Inflammatory macrophage treated with lipopolysaccharide for 4 hours (primary cell): ENCODE measurements around the gene SLC16A3.
A peak's percentile ranks its signal among the peaks of the same experiment; 100 is the strongest.

Source experiments
- DNase-seq: peaks from one replicate; pipeline ENCODE4 v3.0.0-alpha.2; 2020

SLC16A3 gene

GRCh38 chr17:82237083-82237745 lies 8.4 kb downstream of the SLC16A3 start:
- DNase-seq, result no peak

- no peak for DNase-seq
Observed at GRCh38 chr17:82237746-82238471, 9.1 kb downstream of the SLC16A3 start.

GRCh38 chr17:82238472-82239201 lies 9.8 kb downstream of the SLC16A3 start:
- peak; percentile 82 for DNase-seq

GRCh38 chr17:82239401-82239925 lies 10.6 kb downstream of the SLC16A3 start:
- DNase-seq, result no peak

GRCh38 chr17:82239926-82240505 lies 11.2 kb downstream of the SLC16A3 start:
- no peak for DNase-seq

DNA sequence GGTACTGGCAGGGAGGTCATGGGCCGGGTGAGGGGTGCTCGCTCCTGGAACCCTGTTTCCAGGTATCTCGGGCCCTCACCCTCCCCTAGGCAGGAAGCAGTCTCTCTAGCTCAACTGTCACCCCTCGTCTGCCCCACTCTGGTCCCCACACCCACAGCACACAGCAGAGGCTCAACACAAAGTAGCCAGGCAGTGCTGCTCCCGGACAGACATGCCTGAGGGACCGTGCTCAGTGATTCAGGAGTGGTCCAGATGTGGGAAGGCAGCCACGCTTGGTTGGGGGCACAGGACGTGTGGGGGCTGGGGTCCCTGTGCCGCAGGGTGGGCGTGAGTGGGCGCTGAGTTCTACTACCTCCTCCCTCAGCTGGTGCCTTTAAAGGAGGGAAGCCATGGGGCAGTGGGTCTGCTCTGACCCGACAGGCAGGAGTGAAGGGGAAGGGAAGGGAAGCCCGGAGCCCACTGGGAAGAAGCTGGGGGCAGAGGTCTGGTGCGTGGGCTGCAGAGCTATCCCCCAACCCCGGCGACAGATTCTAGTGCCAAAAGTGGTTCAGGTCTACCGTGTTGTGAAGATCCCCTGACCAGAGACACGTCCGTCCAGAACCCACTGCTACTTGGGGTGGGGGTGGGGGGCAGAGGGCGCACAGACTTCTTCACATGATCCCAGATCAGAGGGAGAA lies 11.8 kb downstream of the SLC16A3 start:
- no peak for DNase-seq

DNA sequence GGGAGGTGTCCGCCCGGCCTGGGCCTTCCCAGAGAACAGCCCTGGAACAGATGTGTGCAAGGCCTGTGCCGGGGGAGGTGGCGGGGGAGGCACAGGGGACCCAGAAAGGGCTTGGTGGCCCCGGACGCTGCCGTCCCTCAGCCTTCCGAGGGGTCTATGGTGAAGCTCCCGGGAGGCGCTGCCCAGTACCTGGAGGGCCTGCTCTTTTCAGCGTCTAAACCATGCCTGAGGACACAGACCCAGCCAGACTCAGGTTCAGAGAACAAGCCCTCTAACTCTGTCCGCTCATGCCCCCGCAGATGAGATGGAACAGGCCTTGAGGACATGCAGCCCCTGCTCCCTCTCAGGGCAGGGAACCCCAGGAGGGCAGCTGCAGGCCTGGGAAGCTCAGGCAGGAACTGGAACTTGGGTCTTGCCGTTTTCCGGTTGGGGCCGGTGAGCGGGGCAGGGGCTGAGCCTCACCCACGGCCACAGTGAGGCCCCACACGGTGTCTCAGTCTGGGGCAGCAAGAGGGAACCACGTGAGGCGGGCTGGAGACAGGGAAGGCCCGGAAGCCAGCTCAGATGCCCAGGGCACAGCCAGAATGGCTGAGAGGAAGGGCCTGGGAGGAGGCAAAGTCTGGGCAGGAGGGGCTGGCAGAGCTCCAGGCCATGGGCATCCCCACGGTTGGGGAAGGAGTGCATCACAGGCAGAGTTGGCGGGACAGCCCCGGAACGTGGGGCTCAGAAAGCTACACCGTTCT lies 12.5 kb downstream of the SLC16A3 start:
- peak; percentile 91 for DNase-seq

DNA sequence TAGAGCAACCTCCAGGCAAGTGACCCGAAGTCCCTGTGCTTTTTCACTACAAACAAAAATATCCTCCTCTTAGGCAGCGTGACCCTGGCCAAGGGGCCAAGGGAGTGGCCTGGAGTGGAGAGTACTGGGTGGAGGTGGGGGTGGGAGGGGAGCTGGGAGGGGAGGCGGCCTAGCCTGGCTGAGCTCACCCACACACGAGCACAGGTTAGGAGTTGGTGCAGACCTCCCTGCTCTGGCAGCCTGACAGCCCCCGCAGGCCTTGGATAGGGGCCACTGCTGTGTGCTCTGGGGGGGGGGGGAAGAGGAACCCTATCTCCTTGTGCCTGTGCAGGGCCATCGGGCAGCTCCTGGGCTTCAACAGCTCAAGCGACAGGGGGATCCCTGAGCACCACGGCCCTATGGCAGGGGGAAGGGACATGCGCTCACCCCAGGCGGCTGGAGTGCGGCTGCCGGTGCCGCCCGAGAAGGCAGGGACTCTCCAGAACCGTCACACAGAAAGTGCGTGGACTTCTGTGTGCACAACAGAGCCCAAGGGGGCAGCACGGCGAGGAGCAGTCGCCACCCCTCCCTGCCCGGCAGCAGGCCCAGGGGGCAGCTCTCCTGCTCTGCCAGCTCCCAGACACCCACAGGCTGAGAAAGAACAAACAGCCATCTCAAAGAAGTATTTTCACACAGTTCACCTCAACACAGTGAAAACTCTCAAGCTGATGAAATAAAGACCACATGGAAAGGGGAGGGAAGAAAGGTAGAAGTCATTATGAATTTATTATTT lies 13.3 kb downstream of the SLC16A3 start:
- no peak for DNase-seq

GRCh38 chr17:82242698-82242976 lies 13.8 kb downstream of the SLC16A3 start:
- DNase-seq, result no peak

DNA sequence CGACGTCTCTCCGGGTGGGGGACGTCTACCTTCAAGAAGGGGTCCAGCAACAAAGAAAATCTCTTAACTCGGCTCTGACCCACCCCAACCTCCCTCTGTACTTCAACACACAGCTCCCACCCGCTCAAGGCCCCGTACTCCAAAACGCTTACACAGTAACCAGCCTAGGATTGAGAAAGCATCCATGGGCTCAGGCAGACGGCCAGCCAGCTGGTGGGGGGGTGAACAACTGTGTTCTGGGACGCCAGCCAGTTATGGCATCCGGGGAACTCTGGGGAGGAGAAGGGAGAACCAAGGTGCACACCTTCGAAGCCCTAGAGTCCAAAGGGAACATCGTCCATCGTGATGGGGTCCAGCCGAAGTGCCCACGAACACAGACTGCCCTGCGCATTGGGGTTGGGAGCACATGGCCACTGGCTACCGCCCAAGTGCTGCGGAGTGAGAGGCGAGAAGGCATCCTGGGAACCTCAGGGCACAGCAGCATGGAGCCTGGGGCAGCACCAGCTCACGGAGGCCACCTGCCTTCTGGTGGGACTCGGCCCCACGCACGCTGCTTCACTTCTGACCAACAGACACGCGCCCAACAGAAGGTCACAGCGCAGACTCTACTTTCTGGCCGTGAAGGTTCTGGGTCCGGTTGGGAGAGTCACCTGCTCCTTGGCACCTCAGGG lies 14.3 kb downstream of the SLC16A3 start:
- DNase-seq, result no peak

- no peak for DNase-seq
Observed at GRCh38 chr17:82243648-82244412, 15.0 kb downstream of the SLC16A3 start.

- peak; percentile 26 for DNase-seq
Observed at GRCh38 chr17:82244413-82245133, 15.7 kb downstream of the SLC16A3 start.

GRCh38 chr17:82245134-82246039 lies 16.5 kb downstream of the SLC16A3 start:
- no peak for DNase-seq

- no peak for DNase-seq
Observed at GRCh38 chr17:82246040-82246364, 17.2 kb downstream of the SLC16A3 start.

DNA sequence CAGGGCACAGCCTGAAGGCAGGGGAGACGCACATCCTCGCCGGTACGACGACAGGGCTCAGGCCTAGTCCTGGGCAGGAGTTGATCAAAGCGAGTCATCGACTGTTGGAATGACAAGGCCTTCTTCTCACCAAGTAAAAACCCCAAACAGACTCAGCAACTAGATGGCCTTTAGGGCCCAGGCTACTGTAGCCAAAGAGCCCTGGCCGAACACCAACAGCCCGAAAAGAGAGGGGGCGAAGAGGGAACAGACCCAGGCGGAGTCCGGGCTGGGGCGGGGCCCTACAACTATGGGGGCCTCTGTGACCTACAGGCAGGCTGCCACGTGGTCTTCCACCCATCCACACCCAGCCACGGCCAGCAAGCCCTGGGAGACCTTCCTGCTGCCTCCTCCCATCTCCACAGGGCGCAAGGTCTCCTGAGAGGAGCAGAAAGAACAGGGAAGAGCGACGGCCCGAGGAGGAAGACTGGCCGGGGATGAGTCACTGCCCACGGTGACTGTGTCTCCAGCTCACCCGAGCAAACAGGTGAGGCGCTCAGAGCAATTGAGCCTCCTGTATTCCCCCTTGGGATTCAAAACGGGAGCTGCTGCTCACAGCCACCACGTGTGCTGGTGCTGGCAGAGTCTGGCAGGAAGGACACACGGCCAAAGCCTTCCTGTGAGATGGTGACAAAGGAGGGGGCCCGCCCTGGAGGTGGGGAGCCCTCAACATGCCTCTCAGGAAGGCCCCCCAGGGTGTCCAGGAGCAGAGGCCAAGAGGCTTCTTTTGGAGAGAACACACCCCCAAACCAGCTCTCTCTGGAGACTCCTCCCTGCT lies 17.7 kb downstream of the SLC16A3 start:
- no peak for DNase-seq

DNA sequence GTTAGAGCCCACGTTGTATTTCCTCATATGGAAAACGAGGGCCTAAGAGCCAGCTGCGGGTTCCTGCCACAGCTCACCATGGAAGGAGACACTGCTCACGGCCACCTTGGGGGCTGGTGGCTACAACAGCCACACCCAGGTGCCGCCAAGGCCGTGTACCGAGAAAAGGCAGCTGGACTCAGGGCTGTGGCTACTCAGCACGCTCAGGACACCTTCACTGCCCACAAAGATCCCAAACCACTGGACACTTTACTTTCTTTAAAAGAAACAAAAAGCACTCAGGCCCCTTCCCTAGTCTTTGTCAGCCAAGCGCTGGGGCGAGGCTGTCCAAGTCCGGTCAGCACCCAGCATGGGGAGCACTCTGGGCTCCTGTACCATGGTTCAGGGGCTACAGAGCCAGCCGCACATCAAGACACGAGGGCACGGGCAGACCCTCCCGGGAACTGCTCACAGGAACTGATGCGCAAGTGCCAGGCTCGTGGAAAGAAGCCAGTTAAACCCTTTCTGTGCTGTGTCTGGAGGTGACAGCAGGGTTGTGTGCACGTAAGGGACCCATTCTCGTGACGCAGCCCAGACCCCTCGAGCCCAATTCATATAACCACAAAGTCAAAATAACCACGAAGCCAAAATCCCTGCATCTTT lies 18.5 kb downstream of the SLC16A3 start:
- no peak for DNase-seq
